ENCODE measurements around the gene AFMID. TPM values are rescaled to one million over a fixed set of nuclear protein-coding genes. Genes with fewer than 3 reads are reported as not detected.
A peak's percentile ranks its signal among the peaks of the same experiment; 100 is the strongest.

Gene AFMID
- total and polyA plus RNA-seq, 9 of the 15 experiments (the other 6 are each of a cell fraction or from before 2014, with no cell fraction given), result 62.1 to 188 (median 74.4) TPM

- TF ChIP-seq XRCC5 (IDR thresholded peaks at IDR 0.05; ENCODE audit: low read depth, low read length), result no peak
- no peak for TF ChIP-seq BRF2 (IDR thresholded peaks at IDR 0.05; ENCODE audit: borderline replicate concordance, insufficient read depth, insufficient read length)
- no peak for TF ChIP-seq REST (IDR thresholded peaks at IDR 0.05; ENCODE audit: borderline replicate concordance)
- TF ChIP-seq REST (CRISPR knock-in tag; IDR thresholded peaks at IDR 0.05; ENCODE audit: low read depth), result no peak
- no peak for TF ChIP-seq HDAC8 (tag; IDR thresholded peaks at IDR 0.05)
- TF ChIP-seq GTF2E2 (tag; IDR thresholded peaks at IDR 0.05), result no peak
- TF ChIP-seq FOXM1 (IDR thresholded peaks at IDR 0.05; ENCODE audit: low read depth), result peak; percentile 96
- peak; percentile 97 for TF ChIP-seq FOXM1 (CRISPR knock-in tag; IDR thresholded peaks at IDR 0.05; ENCODE audit: low read depth)
- no peak for TF ChIP-seq KDM1A (IDR thresholded peaks at IDR 0.05)
- TF ChIP-seq BCL6 (CRISPR knock-in tag; IDR thresholded peaks at IDR 0.05), result no peak
- TF ChIP-seq MITF (IDR thresholded peaks at IDR 0.05), result no peak
- TF ChIP-seq GATAD2A (IDR thresholded peaks at IDR 0.05), result 0 out of 2 replicates have a peak, but pooled peaks have one; percentile 30
- no peak for TF ChIP-seq ZNF696 (CRISPR knock-in tag; conservative IDR thresholded peaks at IDR 0.05)
- no peak for TF ChIP-seq PTBP1 (IDR thresholded peaks at IDR 0.05; ENCODE audit: low read depth, low read length)
- TF ChIP-seq ZBTB33 (CRISPR knock-in tag; IDR thresholded peaks at IDR 0.05), result 0 out of 2 replicates have a peak, but pooled peaks have one; percentile 21
Measured at GRCh38 chr17:78214016-78214705, 27.0 kb downstream of the AFMID start, which contains the start of gene BIRC5 (continued).
